ENCODE data around the gene WSCD1.

- TF ChIP-seq, protein P1, sequence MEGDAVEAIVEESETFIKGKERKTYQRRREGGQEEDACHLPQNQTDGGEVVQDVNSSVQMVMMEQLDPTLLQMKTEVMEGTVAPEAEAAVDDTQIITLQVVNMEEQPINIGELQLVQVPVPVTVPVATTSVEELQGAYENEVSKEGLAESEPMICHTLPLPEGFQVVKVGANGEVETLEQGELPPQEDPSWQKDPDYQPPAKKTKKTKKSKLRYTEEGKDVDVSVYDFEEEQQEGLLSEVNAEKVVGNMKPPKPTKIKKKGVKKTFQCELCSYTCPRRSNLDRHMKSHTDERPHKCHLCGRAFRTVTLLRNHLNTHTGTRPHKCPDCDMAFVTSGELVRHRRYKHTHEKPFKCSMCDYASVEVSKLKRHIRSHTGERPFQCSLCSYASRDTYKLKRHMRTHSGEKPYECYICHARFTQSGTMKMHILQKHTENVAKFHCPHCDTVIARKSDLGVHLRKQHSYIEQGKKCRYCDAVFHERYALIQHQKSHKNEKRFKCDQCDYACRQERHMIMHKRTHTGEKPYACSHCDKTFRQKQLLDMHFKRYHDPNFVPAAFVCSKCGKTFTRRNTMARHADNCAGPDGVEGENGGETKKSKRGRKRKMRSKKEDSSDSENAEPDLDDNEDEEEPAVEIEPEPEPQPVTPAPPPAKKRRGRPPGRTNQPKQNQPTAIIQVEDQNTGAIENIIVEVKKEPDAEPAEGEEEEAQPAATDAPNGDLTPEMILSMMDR (conservative IDR thresholded peaks at IDR 0.05; ENCODE audit: low read depth, low read length): no peak
- TF ChIP-seq EZH2 (IDR thresholded peaks at IDR 0.05; ENCODE audit: borderline replicate concordance, low read depth, low read length, poor library complexity, severe bottlenecking): no peak
These were observed 23.7 kb upstream of the WSCD1 start for GRCh38 chr17:6046431-6046830.
